MM.1S (cell line): Measurements from ENCODE around the gene IL22RA2.

Source experiments
- DNase-seq: peaks from one replicate; pipeline ENCODE4 v3.0.0-alpha.2; 2015
- H2AFZ ChIP-seq: fragments of 300-600 bp; sonication (generic); 2 replicates; pipeline ENCODE4 v1.6.0; 2016; ENCODE audit warnings: antibody characterized with exemption, low read length
- H3F3A ChIP-seq: fragments of 300-600 bp; sonication (generic); 2 replicates; pipeline ENCODE4 v1.6.1; 2016; ENCODE audit warnings: mild to moderate bottlenecking, antibody characterized with exemption, low read length, moderate library complexity, mixed read lengths; ENCODE audit not compliant: insufficient read depth
- H3K27ac ChIP-seq: fragments of 300-600 bp; sonication (generic); 2 replicates; pipeline ENCODE4 v1.5.1; 2016; ENCODE audit warnings: mild to moderate bottlenecking, low read length
- H3K27me3 ChIP-seq: fragments of 300-600 bp; sonication (generic); replicated peaks from 2 replicates; pipeline ENCODE4 v1.6.0; 2016; ENCODE audit warnings: low read length; ENCODE audit not compliant: insufficient read depth
- H3K36me3 ChIP-seq: fragments of 300-600 bp; sonication (generic); replicated peaks from 2 replicates; pipeline ENCODE4 v1.6.1; 2016; ENCODE audit warnings: mild to moderate bottlenecking, low read length, mixed read lengths; ENCODE audit not compliant: insufficient read depth
- H3K4me1 ChIP-seq: fragments of 300-600 bp; sonication (generic); 2 replicates; pipeline ENCODE4 v1.6.1; 2016; ENCODE audit warnings: low read length, mixed read lengths
- H3K4me2 ChIP-seq: fragments of 300-600 bp; sonication (generic); 2 replicates; pipeline ENCODE4 v1.6.0; 2016; ENCODE audit warnings: low read depth, low read length
- H3K4me3 ChIP-seq: fragments of 300-600 bp; sonication (generic); 2 replicates; pipeline ENCODE4 v1.5.1; 2016; ENCODE audit warnings: low read length, mixed read lengths
- H3K79me2 ChIP-seq: fragments of 300-600 bp; sonication (generic); 2 replicates; pipeline ENCODE4 v1.6.1; 2016; ENCODE audit warnings: mixed run types, low read length, mixed read lengths
- H3K9ac ChIP-seq: fragments of 300-600 bp; sonication (generic); 2 replicates; pipeline ENCODE4 v1.6.1; 2016; ENCODE audit warnings: low read length, mixed read lengths
- H3K9me2 ChIP-seq: fragments of 300-600 bp; sonication (generic); replicated peaks from 2 replicates; pipeline ENCODE4 v1.6.1; 2016; ENCODE audit warnings: mild to moderate bottlenecking, low read length, mixed read lengths; ENCODE audit not compliant: insufficient read depth
- H3K9me3 ChIP-seq: fragments of 300-600 bp; sonication (generic); replicated peaks from 2 replicates; pipeline ENCODE4 v1.6.1; 2016; ENCODE audit warnings: mild to moderate bottlenecking, low read length, mixed read lengths; ENCODE audit not compliant: insufficient read depth
- H4K20me1 ChIP-seq: fragments of 300-600 bp; sonication (generic); 2 replicates; pipeline ENCODE4 v1.6.1; 2016; ENCODE audit warnings: mild to moderate bottlenecking, low read length, moderate library complexity, mixed read lengths; ENCODE audit not compliant: insufficient read depth
- CTCF ChIP-seq: fragments of 300-600 bp; sonication (generic); IDR thresholded peaks from 2 replicates; pipeline ENCODE4 v1.5.1; 2016; ENCODE audit warnings: antibody characterized with exemption, low read length, mixed read lengths
- EZH2 ChIP-seq: fragments of 300-600 bp; sonication (generic); optimal IDR thresholded peaks from 2 replicates; pipeline ENCODE3; 2017; ENCODE audit warnings: low read depth, mild to moderate bottlenecking, antibody characterized with exemption, low read length, mixed read lengths
- EZH2phosphoT487 ChIP-seq: fragments of 300-600 bp; sonication (generic); IDR thresholded peaks from 2 replicates; pipeline ENCODE4 v1.6.1; 2018; ENCODE audit warnings: antibody characterized with exemption, low read length

IL22RA2 gene

GRCh38 chr6:137203256-137203655 is 29.8 kb upstream of the IL22RA2 start:
- H3K27ac ChIP-seq: peak overlapping the region; percentile 21; the same call in 1 of the 2 replicates
- H3K36me3 ChIP-seq: no peaks in the 10 kb centered on the region
- peak overlapping the region; percentile 12; the same call in 1 of the 2 replicates for H3K4me2 ChIP-seq
- no peaks in the 10 kb centered on the region for H3F3A ChIP-seq
- H3K9me3 ChIP-seq: no peaks in the 10 kb centered on the region
- peaks cover 15% of the 10 kb centered on the region for H3K4me1 ChIP-seq
- H3K79me2 ChIP-seq: no peaks in the 10 kb centered on the region
- H3K27me3 ChIP-seq: no peaks in the 10 kb centered on the region
- H3K9me2 ChIP-seq: no peaks in the 10 kb centered on the region
- H4K20me1 ChIP-seq: no peaks in the 10 kb centered on the region
- H2AFZ ChIP-seq: no peak overlapping the region
- no peak for DNase-seq
- TF ChIP-seq EZH2 (no peak), EZH2phosphoT487 (no peak), CTCF (no peak)
- H3K9ac ChIP-seq: no peak overlapping the region
- no peak overlapping the region for H3K4me3 ChIP-seq

GRCh38 chr6:137202078-137202477 is 28.6 kb upstream of the IL22RA2 start:
- Histone ChIP-seq H3K9me2 (no peaks in the 10 kb centered on the region), H3K4me2 (no peak overlapping the region), H3K79me2 (no peaks in the 10 kb centered on the region), H2AFZ (no peak overlapping the region), H3K27ac (no peak overlapping the region), H3K4me3 (no peak overlapping the region), H3K36me3 (no peaks in the 10 kb centered on the region), H3K4me1 (peaks cover 15% of the 10 kb centered on the region), H4K20me1 (no peaks in the 10 kb centered on the region), H3F3A (no peaks in the 10 kb centered on the region), H3K9me3 (no peaks in the 10 kb centered on the region), H3K27me3 (no peaks in the 10 kb centered on the region), H3K9ac (no peak overlapping the region)
- TF ChIP-seq EZH2phosphoT487: no peak
- peak; percentile 8; the same call in 1 of the 2 replicates for TF ChIP-seq CTCF
- DNase-seq: no peak

GRCh38 chr6:137201006-137201405 is 27.6 kb upstream of the IL22RA2 start:
- H3K36me3 ChIP-seq: no peaks in the 10 kb centered on the region
- H3K9me3 ChIP-seq: no peaks in the 10 kb centered on the region

More at GRCh38 chr6:137201006-137201405, 27.6 kb upstream of the IL22RA2 start:
- Histone ChIP-seq H3K9ac (no peak overlapping the region), H4K20me1 (no peaks in the 10 kb centered on the region), H3K4me1 (peaks cover 15% of the 10 kb centered on the region), H3K4me3 (no peak overlapping the region), H3K79me2 (no peaks in the 10 kb centered on the region), H3K9me2 (no peaks in the 10 kb centered on the region), H3K4me2 (no peak overlapping the region), H3K27ac (no peak overlapping the region), H3F3A (no peaks in the 10 kb centered on the region), H3K27me3 (no peaks in the 10 kb centered on the region), H2AFZ (no peak overlapping the region)
- no peak for TF ChIP-seq EZH2
- no peak for TF ChIP-seq CTCF
- TF ChIP-seq EZH2phosphoT487: no peak
- DNase-seq: no peak
